CD4-positive, alpha-beta T cell treated with Interleukin-15 for 4 hours (primary cell): ENCODE results near the gene HEPACAM.

Experiments used
- DNase-seq: peaks from one replicate; pipeline ENCODE4 v3.0.0-alpha.2; 2020; ENCODE audit warnings: low spot score

Gene HEPACAM

DNA sequence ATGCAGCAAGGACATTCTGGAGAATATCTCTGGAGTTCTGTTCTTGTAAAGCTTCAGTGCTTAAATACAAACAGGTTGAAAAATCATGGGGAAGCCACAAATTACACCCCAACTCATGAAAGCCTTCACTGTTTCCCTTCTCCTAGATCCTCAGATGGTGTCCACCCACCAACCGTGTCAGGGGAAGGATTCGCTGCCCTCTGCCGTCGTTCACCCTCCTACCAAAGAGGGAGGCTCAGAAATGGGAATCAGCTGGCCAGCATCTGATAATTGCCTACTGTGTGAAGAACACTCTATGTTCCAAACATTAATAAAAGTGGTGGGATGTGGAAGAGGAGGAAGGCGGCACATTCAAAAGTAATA is 7.4 kb upstream of the HEPACAM start:
- DNase-seq: no peak

DNA sequence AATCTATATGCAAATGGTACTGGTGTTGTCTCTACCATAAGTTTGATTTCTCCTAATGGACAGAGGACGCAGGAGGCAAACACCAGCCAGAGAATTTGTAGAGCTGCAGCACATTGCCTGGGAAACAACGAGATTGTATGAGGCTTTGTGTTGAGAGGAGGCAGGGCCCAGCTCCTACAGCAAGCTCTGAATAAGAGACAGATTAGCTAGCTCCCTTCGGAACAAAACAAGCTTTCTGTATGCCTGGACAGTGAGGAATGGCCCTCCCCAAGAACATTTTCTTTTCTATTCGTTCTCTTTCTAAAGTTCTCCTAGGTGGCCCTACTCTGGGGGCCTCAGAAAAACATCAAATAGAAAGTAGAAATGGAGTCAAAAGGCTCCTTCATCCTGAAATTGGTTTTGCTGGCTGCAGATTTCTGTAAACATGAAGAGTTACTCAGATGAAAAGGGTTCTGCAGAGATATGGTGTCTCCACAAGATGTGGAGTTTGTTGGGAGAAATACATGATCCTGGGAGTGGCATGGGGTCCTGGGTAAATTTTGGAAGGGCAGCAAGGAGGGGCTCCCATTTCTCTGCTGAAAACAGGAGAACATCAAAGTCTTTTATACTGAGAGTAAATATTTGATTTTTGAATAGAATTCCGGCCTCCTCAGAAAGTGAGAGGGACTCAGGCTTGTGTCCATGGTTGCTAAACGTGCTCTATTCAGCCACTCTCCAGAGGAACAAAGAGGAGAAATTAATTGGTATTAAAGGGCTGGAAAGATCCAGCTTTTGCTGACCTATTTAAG is 6.8 kb upstream of the HEPACAM start:
- DNase-seq: no peak

DNA sequence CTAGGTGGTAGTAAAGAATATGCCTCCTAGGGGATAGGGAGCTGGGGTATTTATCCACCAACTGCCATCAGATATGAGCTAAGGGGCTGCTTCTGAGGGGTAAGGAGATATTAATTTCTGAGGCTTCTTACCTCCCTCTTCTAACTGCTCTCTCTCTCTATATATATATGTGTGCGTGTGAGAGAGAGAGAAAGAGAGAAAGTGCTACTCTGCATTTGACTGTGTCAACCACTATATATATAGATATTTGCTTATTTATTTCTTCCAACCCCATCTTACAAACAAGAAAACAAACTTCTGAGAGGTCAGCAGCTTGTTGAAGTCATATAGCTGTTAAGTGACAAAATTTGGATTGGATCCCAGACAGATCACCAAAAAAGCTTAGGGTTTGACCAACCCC is 5.9 kb upstream of the HEPACAM start:
- no peak for DNase-seq

DNA sequence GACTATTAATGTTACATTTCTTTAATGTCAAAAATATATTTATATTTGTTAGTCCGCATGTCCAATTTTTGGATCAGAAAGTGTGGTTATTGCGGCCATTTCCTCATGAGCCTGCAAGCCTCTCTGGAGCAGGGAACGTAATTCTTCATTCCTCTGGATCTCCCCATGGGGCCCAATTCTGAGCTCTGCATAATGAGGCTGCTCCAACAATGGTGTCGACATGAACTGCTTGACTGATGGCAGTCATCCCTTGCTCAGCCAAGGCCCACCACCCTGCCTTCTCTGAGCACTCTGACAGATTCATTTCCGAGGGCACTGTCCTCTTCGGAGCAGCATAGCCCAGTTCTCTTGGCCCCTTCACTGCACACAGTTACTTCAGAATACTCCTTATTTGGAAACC is 3.1 kb upstream of the HEPACAM start:
- DNase-seq: no peak

DNA sequence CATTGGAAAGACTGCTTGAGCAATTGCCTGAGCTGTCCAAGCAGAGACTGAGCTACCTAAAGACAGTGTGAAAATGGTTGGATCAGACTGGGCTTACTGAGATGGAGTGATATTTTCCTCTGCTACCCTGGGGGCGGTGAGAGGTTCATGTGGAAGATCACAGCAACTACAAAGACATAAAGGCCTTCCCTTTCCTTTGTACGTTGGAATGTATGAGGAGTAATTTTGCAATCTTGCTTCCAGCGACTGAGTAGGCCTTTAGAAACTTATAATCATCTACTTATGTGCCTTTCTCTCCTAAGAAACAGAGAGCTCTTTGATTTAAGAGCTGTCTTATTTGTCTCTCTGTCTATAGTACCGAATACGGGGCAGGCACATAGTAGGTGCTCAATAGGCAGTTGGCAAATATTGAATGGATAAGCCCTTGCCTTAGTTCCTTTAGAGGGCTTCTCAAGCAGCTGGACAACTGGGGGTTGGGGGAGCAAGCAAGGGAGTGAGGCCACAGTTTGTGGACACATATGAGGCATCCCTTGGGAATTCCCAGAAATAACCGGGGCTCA is 2.4 kb upstream of the HEPACAM start:
- DNase-seq: no peak

DNA sequence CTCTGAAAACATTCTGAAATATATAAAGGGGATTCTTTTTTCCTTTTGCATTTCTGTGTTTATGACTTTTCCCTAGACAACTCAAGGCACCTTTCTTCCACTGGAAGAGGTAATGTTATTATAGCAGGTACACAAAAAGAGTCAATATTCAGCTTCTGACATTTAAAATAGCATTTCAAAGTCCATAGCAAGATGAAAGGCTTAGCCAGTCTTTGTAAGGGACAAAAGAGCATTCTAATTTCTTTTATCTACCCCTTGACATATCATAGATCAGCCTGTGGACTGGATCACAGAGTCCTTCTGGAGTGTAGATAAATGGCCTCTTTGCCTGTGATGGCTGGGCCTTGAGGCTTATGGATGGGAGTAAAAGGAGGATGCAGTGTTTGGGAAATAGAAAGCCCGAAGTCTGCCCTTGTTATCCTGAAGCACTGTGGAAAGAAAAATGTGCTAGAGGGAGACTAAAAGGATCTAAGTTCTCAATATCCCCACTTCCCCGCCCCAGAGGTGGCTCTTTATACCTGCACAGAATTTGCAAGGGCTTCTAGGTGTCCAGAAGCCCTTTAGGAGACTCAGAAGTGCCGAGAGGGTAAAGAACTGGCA is 1.6 kb upstream of the HEPACAM start:
- no peak for DNase-seq

DNA sequence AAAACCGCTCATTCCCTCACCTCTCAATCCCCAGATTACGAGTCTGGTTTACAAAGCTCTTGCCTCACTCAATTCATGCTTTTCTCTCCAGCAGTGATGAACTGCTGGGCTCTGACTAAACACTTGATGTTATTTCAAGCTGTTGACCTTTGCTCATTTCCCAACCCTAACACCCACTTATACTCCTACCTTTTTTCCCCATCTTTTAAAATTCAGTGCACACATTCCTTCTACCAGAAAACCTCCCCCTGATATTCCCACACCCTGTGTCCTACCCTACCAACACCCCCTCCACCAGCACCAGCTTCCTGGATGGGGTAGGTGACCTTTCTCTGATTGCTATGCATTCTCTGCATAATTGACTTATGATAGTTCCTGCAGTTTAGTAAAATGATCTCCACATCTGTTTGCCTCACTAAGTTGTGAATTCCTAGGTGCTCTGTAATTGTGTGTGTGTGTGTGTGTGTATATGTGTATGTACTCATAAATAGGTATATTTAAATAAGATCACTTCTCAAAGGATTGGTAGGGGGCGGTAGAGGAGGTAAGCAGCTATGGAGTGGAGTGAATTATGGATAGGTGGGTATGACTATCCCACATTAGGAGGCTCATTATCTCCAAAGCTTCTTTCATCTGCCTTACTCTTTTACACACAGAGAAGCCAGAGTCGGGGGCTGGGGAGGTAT is 842 bp downstream of the HEPACAM start:
- no peak for DNase-seq

DNA sequence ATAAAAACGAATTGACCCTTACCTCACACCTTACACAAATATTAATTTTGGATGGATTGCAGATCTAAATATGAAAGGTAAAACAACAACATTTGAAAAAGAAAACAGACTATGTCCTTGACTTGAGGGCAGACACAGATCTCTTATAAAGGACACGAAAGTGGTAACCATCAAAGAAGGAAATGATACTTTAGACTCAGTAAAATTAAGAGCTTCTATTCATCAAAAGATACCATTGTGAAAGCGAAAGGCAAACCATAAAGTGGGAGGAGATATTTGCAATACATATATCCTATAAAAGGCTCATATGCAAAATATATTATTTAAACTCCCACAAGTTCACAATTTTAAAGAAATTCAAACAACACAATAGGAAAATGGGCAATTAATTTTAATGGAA is 5.0 kb downstream of the HEPACAM start:
- no peak for DNase-seq

DNA sequence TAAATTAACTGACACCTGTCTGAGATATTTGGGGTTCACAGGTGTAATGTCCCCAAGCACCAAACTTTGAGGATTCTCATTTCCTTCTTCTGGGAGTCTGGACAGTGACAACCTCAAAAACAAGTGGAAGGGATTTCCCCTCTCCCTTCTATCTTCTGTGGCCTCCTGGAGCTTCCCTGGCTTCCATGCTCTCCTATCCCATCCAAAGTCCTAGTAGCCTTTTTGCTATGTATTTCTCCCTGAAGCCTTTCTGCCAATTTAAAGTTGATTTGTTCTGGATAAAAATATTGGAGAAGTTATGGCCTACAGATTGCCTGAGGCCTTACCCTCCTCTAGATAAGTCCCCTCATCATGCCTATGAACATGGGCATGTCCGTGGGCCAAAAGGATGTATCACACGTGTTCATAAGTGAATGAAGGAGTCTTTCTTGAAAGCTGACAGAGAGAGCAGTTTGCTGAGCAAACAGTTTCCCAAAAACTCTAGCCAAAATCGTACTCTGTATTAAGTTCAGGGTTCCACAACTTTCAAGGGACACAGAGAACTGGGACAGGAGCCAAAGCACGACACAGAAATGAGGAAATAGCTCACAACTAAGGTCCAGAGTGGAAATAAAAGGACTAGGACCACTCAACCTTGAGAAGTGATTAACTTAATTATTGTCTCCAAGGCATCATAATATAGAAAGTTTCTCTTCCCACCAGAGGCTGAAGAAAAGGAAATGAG is 6.7 kb downstream of the HEPACAM start:
- no peak for DNase-seq

DNA sequence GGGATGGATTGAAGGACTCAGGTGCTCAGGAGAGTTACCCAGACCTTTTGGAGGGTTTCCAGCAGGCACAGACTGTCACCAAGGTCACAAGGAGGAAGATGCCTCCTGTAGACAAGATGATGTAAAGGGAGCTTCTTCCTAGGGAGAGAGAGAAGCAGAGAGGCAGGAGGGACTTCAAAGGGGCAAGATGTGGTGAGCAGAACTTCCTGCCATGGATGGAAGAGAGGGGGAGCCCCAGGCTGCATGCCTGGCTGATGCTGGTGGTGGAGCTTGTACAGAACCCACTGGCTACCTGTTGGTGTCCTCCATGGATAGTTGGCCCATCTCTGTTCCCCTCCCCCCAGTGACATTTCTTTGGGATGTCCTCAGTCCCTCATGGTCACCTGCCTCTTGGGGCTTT is 12.6 kb downstream of the HEPACAM start:
- no peak for DNase-seq

DNA sequence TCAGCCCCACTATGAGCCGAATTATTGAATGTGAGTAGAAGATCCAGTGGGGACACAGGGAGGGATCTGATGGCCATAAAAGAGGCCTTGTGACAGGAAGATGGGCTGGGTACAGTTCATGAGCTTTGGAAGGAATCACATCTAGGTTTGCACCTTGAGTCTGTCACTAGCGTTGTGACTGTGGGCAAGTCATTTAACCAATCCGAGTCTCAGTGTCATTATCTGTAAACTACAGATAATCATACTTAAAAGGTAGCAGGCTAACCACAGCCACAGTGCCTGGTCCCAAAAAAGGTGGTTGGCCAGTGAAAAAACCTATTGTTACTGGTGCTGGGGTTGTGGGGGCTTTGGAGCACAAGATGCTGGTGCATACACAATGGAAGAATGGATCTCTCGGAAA is 13.0 kb downstream of the HEPACAM start:
- DNase-seq: no peak

DNA sequence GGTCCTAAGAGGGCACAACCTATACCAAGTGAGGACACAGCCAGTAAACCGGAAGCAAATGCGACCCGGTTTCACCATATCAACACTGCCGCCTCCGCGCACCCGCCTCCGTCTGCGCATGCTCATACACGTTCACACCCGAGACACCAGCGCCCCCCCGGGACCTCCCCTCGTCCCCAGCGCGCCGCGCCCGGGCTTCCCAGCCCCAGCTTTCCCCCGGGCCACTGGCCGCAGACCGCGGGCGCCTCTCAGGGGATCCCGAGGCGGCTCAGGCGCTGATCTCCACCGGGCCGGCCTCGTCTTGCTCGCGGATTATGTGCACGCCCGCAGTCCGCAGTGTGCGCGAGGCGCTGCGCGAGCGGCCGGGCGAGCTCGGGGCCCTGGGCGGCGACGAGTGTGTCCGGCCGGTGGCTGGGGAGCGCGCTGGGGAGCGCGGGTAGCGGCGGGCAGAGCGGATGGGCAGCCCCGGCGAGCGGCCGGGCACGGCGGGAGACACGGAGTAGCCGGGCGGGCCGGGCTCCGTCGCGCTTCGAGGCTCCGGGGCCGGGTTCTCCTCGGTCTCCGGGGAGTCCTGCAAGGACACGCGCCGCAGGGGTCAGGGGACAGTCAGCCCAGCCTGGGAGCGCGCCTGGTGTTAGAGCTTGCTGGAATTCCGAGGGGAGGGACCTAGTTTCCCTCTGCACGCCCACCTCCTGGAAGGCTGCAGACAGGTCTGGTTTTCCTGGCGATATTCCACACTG is 14.8 kb downstream of the HEPACAM start:
- DNase-seq: peak; percentile 78

DNA sequence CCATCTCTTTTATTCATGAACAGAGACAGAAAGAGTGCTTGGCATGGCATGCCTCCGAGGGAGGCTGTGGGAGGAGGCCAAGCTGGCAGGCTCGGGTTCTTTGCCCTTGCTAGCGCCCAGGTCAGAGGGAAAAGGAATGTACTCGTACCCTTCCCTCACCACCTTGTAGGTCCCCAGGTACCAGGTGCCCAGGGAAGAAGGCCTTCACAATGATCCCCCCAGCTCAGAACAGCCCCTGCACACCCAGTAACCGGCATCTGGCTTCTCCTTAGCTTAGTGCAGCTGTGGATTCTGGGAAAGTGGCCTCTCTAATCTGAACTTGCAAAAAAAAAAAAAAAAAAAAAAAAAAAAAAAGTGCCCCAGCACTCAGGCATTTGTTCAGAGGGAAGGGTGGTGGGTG is 15.5 kb downstream of the HEPACAM start:
- no peak for DNase-seq

DNA sequence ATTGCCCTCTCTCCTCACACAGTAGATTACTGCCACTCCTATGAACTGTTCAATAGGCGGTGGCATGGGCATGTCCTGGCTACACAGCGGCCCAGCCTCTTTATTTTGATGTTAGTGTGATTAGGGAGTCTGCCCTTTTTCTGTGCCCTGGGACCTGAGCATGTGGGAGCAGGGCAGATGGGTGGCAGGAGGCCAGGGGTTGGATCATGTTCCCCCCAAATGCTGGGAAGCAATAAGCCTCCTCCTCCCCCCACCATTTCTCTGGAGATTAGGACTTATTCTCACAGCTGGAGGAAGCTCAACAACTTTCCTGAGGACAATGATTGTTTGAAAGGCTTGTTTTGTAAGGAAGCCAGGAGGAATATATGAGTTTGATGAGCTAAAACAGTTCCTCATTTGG is 15.9 kb downstream of the HEPACAM start:
- DNase-seq: no peak

DNA sequence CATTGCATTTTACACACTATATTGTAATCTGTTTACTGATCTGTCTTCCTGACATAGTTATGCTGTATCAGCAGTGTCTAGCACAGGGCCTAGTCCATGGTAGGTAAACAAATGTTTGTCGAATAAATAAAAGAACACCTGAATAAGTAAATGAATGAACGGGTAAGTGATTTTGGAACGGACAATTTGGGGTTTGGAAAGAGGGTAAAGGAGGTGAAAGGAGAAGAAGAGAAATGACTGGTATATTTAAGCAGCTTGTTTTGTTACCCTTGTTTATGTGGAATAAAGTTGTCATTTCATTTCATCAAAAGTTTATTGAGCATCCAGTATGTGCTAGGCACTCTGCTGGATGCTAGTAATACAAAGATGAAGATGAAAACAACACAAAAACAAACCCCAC is 16.9 kb downstream of the HEPACAM start, which contains the start of gene HEPN1:
Gene HEPN1, plus strand, starts transcription at position 301 of the 400 bp plus-strand sequence.
- DNase-seq: no peak

DNA sequence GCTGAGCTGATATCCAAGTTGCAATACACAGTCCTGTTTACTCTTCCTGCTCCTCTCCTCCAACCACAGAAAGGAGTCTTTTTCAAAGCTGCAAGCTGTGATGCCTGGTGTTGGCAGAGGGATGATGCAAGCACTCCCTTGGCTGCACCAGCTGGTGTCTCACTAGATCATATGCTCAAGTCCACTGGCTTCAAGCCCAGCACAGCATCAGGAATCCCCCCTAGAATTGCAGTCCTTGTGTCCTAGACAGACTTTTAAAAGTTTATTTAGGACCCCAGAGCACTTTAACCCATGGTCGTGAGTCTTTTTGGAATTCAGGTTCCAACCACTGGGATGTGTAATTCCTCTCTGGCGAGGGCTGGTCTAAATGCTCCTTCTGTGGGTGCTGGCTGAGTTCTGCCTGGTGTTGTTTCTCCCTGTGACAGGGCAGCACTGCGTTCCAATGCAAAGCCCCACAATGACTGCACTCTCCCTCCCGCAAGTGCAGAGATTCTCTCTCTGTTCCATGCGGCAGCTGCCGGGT is 18.7 kb downstream of the HEPACAM start:
- no peak for DNase-seq

DNA sequence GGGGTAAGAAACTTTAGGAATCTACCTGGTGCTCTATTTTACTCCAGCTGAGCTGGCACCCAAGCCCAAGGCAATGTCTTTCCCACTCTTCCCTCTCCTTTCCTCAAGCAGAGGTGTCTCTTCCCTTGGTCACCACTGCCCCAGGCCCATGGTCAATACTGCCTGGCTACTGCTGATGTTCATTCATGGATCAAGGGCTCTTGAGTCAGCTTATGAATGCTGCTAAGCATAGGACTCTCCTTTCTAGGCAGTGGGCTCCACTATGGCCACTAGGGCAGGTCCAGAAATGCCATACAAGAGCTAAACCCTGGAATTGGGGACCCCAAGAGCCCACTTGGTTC is 19.5 kb downstream of the HEPACAM start:
- no peak for DNase-seq

DNA sequence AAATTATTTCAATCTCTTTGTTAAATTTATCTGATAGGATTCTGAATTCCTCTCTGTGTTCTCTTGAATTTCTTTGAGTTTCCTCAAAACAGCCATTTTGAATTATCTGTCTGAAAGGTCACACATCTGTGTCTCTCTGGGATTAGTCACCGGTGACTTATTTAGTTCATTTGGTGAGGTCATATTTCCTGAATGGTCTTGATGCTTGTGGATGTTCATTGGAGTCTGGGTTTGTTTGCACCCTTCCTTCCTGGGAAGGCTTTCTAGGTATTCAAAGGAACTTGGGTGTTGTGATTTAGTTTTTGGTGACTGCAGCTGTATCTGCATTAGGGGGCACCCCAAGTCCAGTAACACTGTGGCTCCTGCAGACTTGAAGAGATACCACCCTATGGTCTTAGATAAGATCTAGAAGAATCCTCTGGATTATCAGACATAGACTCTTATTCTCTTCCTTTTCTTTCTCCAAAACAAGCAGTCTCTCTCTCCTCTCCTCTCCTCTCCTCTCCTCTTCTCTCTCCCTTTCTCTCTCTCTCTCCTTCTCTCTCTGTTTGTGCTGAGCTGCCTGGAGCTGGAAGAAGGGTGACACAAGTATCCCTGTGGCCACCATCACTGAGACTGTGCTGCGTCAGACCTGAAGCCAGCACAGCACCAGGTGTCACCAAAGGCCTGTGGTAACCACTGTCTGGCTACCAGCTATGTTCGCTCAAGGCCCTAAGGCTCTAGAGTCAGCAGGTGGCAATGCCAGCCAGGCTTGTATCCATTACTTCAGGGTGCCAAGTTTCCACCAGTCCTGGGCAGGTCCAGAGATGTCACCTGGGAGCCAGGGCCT is 20.1 kb downstream of the HEPACAM start:
- no peak for DNase-seq

DNA sequence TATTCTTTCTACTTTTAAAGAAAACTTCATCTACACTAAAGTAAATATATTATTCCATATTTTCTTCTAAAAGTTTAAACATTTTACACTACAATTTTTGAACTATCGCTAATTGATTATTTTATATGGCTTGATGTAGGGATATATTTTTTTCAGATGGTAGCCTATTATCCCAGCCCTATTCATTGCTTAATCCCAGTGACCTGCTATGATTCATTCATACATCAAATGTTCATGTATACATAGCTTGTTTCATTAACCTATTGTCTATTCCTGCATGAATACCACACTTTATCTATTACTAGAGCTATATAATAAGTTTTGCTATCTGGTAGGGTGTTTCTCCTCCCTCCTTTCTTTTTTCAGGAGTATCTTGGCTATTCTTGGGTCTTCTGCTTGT is 33.2 kb downstream of the HEPACAM start:
- DNase-seq: no peak

DNA sequence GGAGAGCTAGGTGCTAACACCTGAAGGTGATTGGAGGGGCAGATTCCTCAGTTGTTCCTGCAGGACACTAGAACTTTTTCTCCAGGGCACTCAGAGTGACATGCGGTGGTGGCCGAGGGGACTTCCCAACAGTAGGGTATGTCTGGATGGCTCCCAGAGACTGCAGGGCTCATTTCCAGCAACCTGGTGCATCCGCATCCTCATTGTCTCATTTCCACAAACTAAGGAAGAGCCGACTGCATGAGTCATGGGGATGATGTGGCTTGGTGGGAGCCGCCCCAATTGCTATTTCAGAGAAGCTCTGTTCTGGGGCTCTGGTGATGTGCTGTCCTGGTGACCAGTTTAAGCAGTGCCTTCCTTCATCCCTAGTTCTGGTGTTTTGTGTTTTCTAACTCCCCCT is 35.4 kb downstream of the HEPACAM start:
- DNase-seq: no peak
